HG03521 (cell line): ENCODE results near the gene XRN1.

Experiments used
- ATAC-seq: cut with Tn5 transposase; IDR thresholded peaks from one replicate; pipeline ENCODE4 v1.9.1; 2021; ENCODE audit warnings: mild to moderate bottlenecking, moderate library complexity; ENCODE audit not compliant: unreplicated experiment

XRN1 gene

GRCh38 chr3:142272200-142272891 is 175.5 kb downstream of the XRN1 start:
- no peak for ATAC-seq

GRCh38 chr3:142270407-142270806 is 177.4 kb downstream of the XRN1 start:
- ATAC-seq, result no peak

GRCh38 chr3:142269767-142270166 is 178.1 kb downstream of the XRN1 start:
- no peak for ATAC-seq

- ATAC-seq, result no peak
Observed at GRCh38 chr3:142268426-142268825, 179.4 kb downstream of the XRN1 start.

- no peak for ATAC-seq
Observed at GRCh38 chr3:142267269-142267668, 180.6 kb downstream of the XRN1 start.

- ATAC-seq, result no peak
Observed at GRCh38 chr3:142263112-142263511, 184.7 kb downstream of the XRN1 start.

GRCh38 chr3:142259359-142259758 is 188.5 kb downstream of the XRN1 start:
- ATAC-seq, result no peak

- no peak for ATAC-seq
Observed at GRCh38 chr3:142256712-142257333, 191.0 kb downstream of the XRN1 start.
